HAP-1 (cell line): ENCODE measurements around the gene NFE2L3.

Source experiments
- DNase-seq, 2 experiments: peaks; one replicate each; pipeline ENCODE4 v3.0.0-alpha.2; 2016 to 2020; ENCODE audit warnings: low spot score in 2 of 2
- H3K27me3 ChIP-seq: fragments of 250-450 bp; sonication (Bioruptor Pico); 2 replicates; pipeline ENCODE4 v1.5.1; 2020; ENCODE audit warnings: low read depth, mild to moderate bottlenecking, moderate library complexity
- H3K36me3 ChIP-seq: fragments of 250-450 bp; sonication (Bioruptor Pico); replicated peaks from 2 replicates; pipeline ENCODE4 v1.5.1; 2020; ENCODE audit warnings: mild to moderate bottlenecking
- H3K4me1 ChIP-seq: fragments of 250-450 bp; sonication (Bioruptor Pico); 2 replicates; pipeline ENCODE4 v1.5.1; 2020; ENCODE audit warnings: mild to moderate bottlenecking
- H3K4me3 ChIP-seq: fragments of 250-450 bp; sonication (Bioruptor Pico); 2 replicates; pipeline ENCODE4 v1.5.1; 2020; ENCODE audit warnings: mild to moderate bottlenecking, moderate library complexity
- H3K9me3 ChIP-seq: fragments of 250-450 bp; sonication (Bioruptor Pico); 2 replicates; pipeline ENCODE4 v1.5.1; 2020; ENCODE audit warnings: mild to moderate bottlenecking, moderate library complexity
- in situ Hi-C: fragments of 300-500 bp; cut with MboI; formaldehyde crosslinking; loops from 3 replicates; pipeline ENCODE4 v1.14.3; 2020; ENCODE audit warnings: low sequenced_read_pairs, inconsistent platforms, mixed read lengths

The NFE2L3 gene

DNA sequence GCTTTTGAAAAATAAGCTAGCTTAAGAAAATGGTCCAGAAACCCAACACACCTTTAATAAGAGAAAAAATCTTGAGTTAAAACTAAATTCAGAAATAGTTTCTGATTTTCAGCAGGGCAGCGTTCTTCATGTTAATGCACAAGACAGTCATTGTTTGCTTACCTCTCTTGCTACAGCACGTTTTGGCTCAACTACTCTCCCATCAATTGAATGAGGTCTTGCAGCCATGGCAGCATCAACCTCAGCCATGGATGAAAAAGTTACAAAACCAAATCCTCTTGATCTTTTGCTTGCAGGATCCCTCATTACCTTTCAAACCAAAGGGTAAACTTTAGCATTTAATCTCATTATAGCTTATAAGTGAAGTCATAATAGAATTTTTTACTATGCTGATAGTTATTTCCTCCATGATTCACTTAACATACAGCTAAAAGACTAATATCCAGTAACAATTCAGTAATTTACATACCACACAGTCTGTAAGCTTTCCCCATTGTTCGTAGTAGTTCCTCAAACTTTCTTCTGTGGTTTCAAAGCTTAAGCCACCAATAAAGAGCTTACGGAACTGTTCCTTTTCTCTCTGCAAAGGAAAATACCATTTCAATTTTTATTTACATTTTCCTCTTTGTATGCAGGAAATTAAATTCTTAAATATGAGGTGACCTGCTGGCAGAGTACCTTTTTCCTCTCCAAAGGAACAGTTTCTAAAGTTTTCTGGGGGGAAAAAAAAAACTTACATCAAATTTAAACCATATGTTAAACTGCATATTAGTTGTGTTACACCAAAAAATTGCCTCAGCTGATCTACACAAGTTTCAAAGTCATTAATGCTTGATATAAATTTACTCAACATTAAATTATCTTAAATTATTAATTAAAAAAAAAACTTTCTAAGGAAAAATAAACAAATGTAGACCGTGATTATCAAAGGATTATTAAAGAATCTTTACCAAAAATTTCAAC is 45.4 kb downstream of the NFE2L3 start:
- Histone ChIP-seq H3K4me1 (peaks cover 15% of the 10 kb centered on the region), H3K27me3 (no peaks in the 10 kb centered on the region), H3K36me3 (peaks cover 76% of the 10 kb centered on the region), H3K4me3 (peak overlapping the region; percentile 99), H3K9me3 (no peaks in the 10 kb centered on the region)
- in situ Hi-C loops: loop anchor here (25.0 kb wide), 1 partner anchor 310 kb away; no protein-coding TSS in a partner anchor
- DNase-seq: peak in 1 of 2 experiments; percentile 84

DNA sequence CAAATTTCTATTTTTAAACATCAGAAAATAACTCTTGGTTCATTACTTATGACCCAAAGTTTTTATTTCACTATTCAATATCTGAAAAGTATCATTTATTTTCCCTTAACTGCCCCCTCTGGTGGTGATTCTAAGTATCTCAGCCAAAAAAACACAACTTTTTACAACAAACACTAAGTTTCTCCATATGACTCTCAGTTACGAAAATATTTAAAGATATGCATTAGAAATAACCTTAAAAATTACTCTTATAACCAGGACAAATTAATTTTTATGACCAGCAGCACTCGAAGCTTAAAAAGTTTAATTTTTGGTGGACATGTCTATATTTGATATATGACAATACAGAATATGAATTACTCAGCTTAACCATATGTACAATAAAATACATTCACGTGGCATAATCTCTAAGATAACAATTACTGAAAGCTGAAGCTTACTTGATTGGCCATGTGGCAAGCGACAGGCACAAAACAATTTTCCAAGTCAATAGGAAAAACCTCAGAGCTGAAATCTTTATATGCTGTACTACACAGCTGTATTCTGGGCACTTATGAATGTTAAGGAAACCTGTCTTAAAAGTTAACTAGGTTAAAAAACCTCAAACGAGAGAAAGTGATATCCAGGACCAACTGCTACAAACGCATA is 46.3 kb downstream of the NFE2L3 start:
- Histone ChIP-seq H3K4me1 (peaks cover 15% of the 10 kb centered on the region), H3K36me3 (peaks cover 72% of the 10 kb centered on the region), H3K9me3 (no peaks in the 10 kb centered on the region), H3K27me3 (no peaks in the 10 kb centered on the region), H3K4me3 (peak overlapping the region; percentile 99)
- in situ Hi-C loops: loop anchor here (25.0 kb wide), 1 partner anchor 311 kb away; no protein-coding TSS in a partner anchor
- DNase-seq: no peak

DNA sequence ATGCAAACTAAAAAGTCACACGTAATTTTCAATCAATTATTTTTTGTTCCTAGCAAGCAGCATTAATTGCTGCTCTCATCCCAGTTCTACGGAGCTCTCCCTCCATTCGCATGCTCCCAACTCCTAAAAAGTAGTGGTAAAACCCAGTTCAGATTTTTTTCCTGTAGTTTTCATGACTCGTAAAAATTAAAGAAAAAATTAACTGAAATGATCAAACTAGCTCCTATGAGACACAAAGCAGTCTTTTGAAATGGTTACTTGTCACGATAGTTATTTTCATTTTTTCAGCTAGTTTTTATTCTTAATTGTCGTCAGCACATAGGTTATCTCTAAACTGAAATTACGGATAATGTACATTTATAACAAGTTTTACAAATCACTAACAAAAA is 46.8 kb downstream of the NFE2L3 start:
- peaks cover 18% of the 10 kb centered on the region for H3K4me1 ChIP-seq
- in situ Hi-C loops: loop anchor here (25.0 kb wide), 1 partner anchor 311 kb away; no protein-coding TSS in a partner anchor
- peaks cover 72% of the 10 kb centered on the region for H3K36me3 ChIP-seq
- H3K9me3 ChIP-seq: no peaks in the 10 kb centered on the region
- no peak for DNase-seq
- H3K4me3 ChIP-seq: peak overlapping the region; percentile 99
- no peaks in the 10 kb centered on the region for H3K27me3 ChIP-seq

DNA sequence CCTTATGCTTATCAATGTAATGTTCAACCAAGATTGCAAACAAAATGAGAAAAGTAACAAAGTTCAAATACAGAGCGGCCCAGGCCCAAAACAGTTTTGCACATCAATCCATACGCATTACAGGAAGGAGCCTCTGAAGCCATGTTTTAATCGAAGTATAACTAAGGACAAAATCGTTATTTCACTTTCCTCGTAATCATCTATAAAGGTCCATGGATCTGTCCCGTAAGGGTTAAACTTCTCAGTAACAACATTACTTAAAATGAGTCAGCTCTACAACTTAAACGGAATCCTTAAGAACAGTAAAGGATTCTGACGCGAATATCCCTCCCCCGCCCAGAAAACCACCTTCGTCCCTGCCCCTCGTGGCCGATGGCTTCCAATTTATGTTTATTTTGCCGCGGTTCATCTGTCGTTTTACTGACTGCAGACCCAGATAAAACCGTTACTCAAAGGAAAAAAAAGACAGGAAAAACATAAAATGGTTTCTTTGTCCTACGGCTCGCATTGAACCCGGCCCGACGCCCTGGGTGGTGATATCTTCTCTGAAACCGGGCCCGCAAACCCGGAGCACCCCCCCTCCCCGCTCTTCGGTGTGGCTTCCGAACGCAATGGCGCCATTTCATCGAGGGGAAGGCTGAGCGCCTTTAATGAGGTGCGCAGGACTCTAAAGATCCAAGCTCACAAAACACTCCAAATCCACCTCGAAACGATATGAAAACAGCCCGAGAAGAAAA is 47.5 kb downstream of the NFE2L3 start:
- no peaks in the 10 kb centered on the region for H3K9me3 ChIP-seq
- in situ Hi-C loops: loop anchor here (25.0 kb wide), 2 partner anchors 312 to 963 kb away; partner anchors contain the start of genes HOXA10, HOXA3, HOXA7 and HOXA9
- DNase-seq: peak in 1 of 2 experiments; percentile 63
- no peaks in the 10 kb centered on the region for H3K27me3 ChIP-seq
- H3K4me3 ChIP-seq: peak overlapping the region; percentile 99
- H3K36me3 ChIP-seq: peaks cover 72% of the 10 kb centered on the region
- H3K4me1 ChIP-seq: peaks cover 22% of the 10 kb centered on the region

DNA sequence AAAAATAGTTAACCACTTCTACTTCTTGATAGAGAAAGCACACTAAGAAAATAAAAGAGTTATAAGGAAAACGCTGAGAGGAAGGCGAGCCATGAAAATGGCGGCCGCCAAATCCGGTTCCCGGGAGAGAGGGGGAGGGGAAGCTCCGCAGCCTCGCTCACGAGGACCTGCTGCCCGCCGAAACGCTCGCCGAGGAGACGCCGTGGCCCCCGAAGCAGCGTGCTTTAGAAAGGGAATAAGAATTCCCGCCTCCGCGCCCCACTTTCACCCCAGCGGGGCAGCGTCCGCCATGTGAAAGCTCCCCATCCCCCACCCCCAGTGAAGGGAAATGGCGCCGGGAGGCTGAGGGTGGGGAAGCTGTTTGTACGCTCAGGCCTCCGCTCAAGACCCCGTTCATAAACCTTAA is 48.0 kb downstream of the NFE2L3 start:
- in situ Hi-C loops: loop anchor here (25.0 kb wide), 1 partner anchor 962 kb away; the partner anchor contains the start of genes HOXA10, HOXA3, HOXA7 and HOXA9
- DNase-seq: peak in 1 of 2 experiments; percentile 80

DNA sequence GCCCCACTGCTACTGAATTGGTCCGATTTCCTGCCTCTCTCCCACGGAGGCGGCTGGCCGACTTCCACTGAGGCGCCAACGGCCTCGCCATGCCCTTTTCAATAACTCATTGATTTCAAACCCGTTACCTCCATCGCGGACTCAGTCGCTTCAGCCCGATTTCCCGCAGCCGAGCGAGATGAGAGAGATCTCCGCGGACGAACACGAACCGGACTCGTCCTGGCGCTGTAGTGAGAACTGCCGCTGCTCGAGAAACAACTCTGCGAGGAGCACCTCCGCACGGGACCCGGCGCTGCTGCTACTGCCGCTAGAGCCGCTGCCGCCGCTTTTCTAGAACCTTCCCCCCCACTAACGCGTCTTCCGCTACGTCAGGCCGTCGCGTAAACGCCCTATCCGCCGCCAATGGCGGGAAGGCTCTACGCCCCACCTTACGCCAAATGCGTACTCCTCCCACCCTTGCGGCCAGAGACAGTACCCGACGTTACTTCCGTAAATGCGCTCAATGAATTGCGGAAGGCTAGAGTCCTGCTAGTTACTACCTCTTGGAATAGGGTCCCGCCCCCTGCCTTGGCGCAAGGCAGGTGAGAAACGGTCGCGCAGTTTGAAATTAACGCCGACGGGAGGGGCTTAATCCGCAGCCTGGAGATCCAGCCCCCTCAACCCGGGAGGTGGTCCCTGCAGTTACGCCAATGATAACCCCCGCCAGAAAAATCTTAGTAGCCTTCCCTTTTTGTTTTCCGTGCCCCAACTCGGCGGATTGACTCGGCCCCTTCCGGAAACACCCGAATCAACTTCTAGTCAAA is 48.6 kb downstream of the NFE2L3 start, which contains the start of gene HNRNPA2B1:
Gene HNRNPA2B1, minus strand, starts transcription at position 303 of the 803 bp plus-strand sequence. Its CDS starts 169 bp downstream, at position 134.
- Histone ChIP-seq H3K4me3 (peak within 1 kb of the TSS; percentile 99), H3K4me1 (peaks cover 28% of the 10 kb centered on the region), H3K9me3 (no peaks in the 10 kb centered on the region), H3K27me3 (no peaks in the 10 kb centered on the region), H3K36me3 (peaks cover 68% of the 10 kb centered on the region)
- in situ Hi-C loops: loop anchor here (25.0 kb wide), 1 partner anchor 962 kb away; the partner anchor contains the start of genes HOXA10, HOXA3, HOXA7 and HOXA9
- peak; percentile 95 to 97 for DNase-seq

More for the DNA sequence above, 48.0 kb downstream of the NFE2L3 start:
- Histone ChIP-seq H3K27me3 (no peaks in the 10 kb centered on the region), H3K36me3 (peaks cover 68% of the 10 kb centered on the region), H3K4me3 (peak overlapping the region; percentile 99), H3K4me1 (peaks cover 24% of the 10 kb centered on the region), H3K9me3 (no peaks in the 10 kb centered on the region)

DNA sequence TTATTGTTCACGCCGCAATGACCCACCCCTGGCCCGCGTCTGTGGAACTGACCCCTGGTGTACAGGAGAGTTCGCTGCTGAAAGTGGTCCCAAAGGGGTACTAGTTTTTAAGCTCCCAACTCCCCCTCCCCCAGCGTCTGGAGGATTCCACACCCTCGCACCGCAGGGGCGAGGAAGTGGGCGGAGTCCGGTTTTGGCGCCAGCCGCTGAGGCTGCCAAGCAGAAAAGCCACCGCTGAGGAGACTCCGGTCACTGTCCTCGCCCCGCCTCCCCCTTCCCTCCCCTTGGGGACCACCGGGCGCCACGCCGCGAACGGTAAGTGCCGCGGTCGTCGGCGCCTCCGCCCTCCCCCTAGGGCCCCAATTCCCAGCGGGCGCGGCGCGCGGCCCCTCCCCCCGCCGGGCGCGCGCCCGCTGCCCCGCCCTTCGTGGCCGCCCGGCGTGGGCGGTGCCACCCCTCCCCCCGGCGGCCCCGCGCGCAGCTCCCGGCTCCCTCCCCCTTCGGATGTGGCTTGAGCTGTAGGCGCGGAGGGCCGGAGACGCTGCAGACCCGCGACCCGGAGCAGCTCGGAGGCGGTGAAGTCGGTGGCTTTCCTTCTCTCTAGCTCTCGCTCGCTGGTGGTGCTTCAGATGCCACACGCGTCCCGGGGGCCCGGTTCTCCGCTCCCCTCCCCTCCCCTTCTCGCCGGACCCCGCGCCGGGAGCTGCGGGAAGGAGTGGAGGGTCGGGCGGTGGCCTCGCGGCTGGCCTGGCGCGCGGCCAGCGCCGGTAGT is 49.4 kb downstream of the NFE2L3 start, which contains the start of gene CBX3:
Gene CBX3, plus strand, starts transcription at position 499 of the 772 bp plus-strand sequence. CDS start 1,254 bp downstream, outside the sequence.
- H3K36me3 ChIP-seq: peaks cover 68% of the 10 kb centered on the region
- no peaks in the 10 kb centered on the region for H3K9me3 ChIP-seq
- peaks cover 26% of the 10 kb centered on the region for H3K4me1 ChIP-seq
- in situ Hi-C loops: loop anchor here (25.0 kb wide), 1 partner anchor 961 kb away; the partner anchor contains the start of genes HOXA10, HOXA3, HOXA7 and HOXA9
- peak; percentile 88 to 98 for DNase-seq
- H3K4me3 ChIP-seq: peak within 1 kb of the TSS; percentile 99
- H3K27me3 ChIP-seq: no peaks in the 10 kb centered on the region

DNA sequence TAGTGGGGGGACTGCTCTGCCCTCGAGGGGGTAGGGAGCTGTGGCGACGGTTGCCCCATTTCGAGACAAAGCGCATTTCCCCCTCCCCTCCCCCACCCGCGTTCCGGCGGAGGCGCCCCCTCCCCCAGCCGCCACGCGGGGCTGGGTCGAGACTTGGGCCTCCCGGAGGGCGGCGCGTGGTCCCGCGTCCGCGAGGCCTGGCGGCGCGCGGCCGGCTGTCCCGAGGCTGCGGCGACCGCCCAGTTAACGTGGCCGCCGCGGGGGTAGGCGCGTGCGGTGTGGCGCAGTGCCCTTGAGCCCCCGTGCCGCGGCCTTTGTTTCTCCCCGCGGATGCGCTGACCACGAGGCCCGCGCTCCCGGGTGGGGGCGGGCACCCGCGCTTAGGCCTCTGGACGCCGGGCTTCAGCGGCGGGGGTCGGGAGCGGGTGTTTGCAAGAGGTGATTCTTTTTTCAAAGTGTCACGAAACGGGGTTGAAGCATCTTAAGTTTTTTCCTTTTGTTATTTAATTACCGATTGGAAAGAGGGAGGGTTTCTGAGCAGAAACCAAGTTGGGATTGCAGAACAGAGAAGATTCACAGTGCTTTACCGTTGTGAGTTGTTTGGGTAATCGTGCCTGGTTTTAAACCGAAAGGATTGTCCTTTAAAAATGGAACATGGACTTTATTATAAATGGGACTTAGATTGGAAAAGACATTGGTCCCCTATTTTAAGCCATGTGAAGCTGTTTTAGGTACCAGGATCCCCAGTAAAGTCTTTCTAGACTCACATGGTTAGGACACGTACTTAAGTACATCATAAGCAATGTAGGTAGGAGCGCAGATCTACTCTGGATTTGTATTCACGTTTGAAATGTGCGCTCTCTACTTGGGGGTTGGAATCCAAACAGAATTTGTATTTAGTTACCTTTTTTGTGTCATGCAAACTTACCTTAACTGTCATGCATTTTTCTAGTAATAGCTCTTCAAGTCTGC is 50.3 kb downstream of the NFE2L3 start:
- Histone ChIP-seq H3K27me3 (no peaks in the 10 kb centered on the region), H3K4me3 (peak overlapping the region; percentile 99), H3K9me3 (no peaks in the 10 kb centered on the region), H3K36me3 (peaks cover 68% of the 10 kb centered on the region), H3K4me1 (peaks cover 21% of the 10 kb centered on the region)
- peak in 1 of 2 experiments; percentile 64 for DNase-seq
- in situ Hi-C loops: loop anchor here (25.0 kb wide), 1 partner anchor 960 kb away; the partner anchor contains the start of genes HOXA10, HOXA3, HOXA7 and HOXA9

DNA sequence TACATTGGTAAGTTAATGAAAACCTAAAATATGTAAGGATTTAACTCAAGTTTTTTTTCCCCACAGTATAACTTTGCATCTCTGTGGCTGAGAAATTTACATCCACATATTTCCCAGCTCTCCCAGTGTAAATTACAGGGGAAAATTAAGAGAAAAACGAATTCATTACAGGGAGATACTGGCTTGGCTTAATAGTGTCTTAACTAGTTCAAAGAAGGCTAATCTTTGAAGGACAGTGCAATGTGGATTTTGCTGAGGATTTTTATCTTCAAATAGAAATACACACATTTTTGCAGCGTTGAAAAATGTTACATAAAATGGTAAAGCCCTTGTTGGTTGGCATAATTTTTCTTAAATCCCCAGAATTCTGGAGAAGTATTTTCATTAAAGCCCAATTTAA is 51.0 kb downstream of the NFE2L3 start:
- H3K27me3 ChIP-seq: no peaks in the 10 kb centered on the region
- H3K4me3 ChIP-seq: peak overlapping the region; percentile 99
- in situ Hi-C loops: loop anchor here (25.0 kb wide), 1 partner anchor 959 kb away; the partner anchor contains the start of genes HOXA10, HOXA3, HOXA7 and HOXA9
- DNase-seq: no peak
- peaks cover 21% of the 10 kb centered on the region for H3K4me1 ChIP-seq
- peaks cover 71% of the 10 kb centered on the region for H3K36me3 ChIP-seq
- no peaks in the 10 kb centered on the region for H3K9me3 ChIP-seq

DNA sequence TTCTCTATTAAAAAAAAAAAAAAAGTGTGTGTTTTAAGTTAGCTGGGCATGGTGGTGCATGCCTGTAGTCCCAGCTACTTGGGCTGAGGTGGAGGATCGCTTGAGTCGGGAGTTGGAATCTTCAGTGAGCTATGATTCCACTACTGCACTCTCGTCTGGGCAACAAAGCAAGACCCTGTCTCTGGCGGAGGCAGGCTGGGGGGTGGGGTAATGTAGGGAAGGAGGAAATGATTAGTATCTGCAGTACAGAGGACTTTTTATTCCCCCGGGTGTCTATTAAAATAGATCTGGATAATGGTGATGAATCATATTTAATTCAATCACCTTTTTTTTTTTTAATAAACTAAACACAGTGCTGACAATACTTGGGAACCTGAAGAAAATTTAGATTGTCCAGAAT is 56.0 kb downstream of the NFE2L3 start:
- no peaks in the 10 kb centered on the region for H3K9me3 ChIP-seq
- H3K27me3 ChIP-seq: no peaks in the 10 kb centered on the region
- H3K36me3 ChIP-seq: peaks cover 92% of the 10 kb centered on the region
- no peak overlapping the region for H3K4me3 ChIP-seq
- in situ Hi-C loops: loop anchor here (25.0 kb wide), 1 partner anchor 954 kb away; the partner anchor contains the start of genes HOXA10, HOXA3, HOXA7 and HOXA9
- DNase-seq: no peak
- H3K4me1 ChIP-seq: peaks cover 21% of the 10 kb centered on the region
